Prostate gland (tissue), 2 donors: ENCODE data around the gene C19orf12. TPM values are rescaled to one million over a fixed set of nuclear protein-coding genes. Genes with fewer than 3 reads are reported as not detected.

ENCODE experiments used
- DNase-seq: peaks from one replicate; pipeline ENCODE4 v3.0.0-alpha.2; 2019; ENCODE audit warnings: low spot score
- H3K27ac ChIP-seq, 2 donors: fragments of 200-600 bp; sonication (generic); 2 replicates each; pipeline ENCODE4 v1.5.1; 2017 to 2019
- H3K27me3 ChIP-seq: fragments of 200-600 bp; sonication (generic); replicated peaks from 2 replicates; pipeline ENCODE4 v1.5.1; 2019; ENCODE audit not compliant: insufficient read depth
- H3K36me3 ChIP-seq, 2 donors: fragments of 200-600 bp; sonication (generic); 1 replicate in 1 of 2; 2 replicates in 1 of 2; pipeline versions ENCODE4 v1.5.1 to v1.8.1; 2017 to 2019
- H3K4me1 ChIP-seq: fragments of 200-600 bp; sonication (generic); replicated peaks from 2 replicates; pipeline ENCODE4 v1.5.1; 2019
- H3K4me3 ChIP-seq, 2 donors: fragments of 200-600 bp; sonication (generic); 2 replicates each; pipeline ENCODE4 v1.5.1; 2017 to 2019
- H3K9me3 ChIP-seq: fragments of 200-600 bp; sonication (generic); 2 replicates; pipeline ENCODE4 v1.5.1; 2017
- CTCF ChIP-seq, 4 experiments: fragments of 200-600 bp in 2 of 4; fragments of 450-650 bp in 2 of 4; sonication (generic) in 2 of 4; IDR thresholded peaks; 1 replicate in 3 of 4; 2 replicates in 1 of 4; pipeline ENCODE4 v1.5.1; 2016 to 2019; ENCODE audit warnings: antibody characterized with exemption in 4 of 4, mild to moderate bottlenecking in 2 of 4, moderate library complexity in 2 of 4
- POLR2A ChIP-seq: fragments of 450-650 bp; IDR thresholded peaks from one replicate; pipeline ENCODE4 v1.6.1; 2016; ENCODE audit warnings: antibody characterized with exemption, mild to moderate bottlenecking
- POLR2AphosphoS5 ChIP-seq: sonication (generic); formaldehyde crosslinking; IDR thresholded peaks from one replicate; pipeline ENCODE4 v1.6.1; 2017; ENCODE audit warnings: antibody characterized with exemption
- WGBS: methylation state at CpG from one replicate; pipeline ENCODE4 v1.1.5; 2018; 5-methylcytosine and 5-hydroxymethylcytosine counted together
- intact Hi-C: fragments of 100-400 bp; cut with DNase I; formaldehyde crosslinking; loops from one replicate; pipeline ENCODE4 v1.14.2; 2022
- total RNA-seq, 2 donors: library from RNA; depleted of rRNA; stranded (reverse); fragments of >200 nt; gene quantifications; one replicate each; pipeline ENCODE4 v1.1.0, GENCODE V29; 2016

The C19orf12 gene
- total RNA-seq, 2 donors from 2014 or later: 27.9 to 42.4 TPM

- H3K36me3 ChIP-seq: no peaks in the 10 kb centered on the region
- H3K27ac ChIP-seq: peak overlapping the region in 1 of 2 donors; percentile 13
- WGBS: 58% methylated on average over 18 of the region's 19 CpGs
- H3K4me1 ChIP-seq: no peaks in the 10 kb centered on the region
- peak; percentile 57 to 84 (median 76) for TF ChIP-seq CTCF (IDR thresholded peaks at IDR 0.05)
- TF ChIP-seq POLR2A: no peak
- peak; percentile 21 for TF ChIP-seq POLR2AphosphoS5
- intact Hi-C loops: loop anchor here (2.0 kb wide), 2 partner anchors 20 to 84 kb away; partner anchors contain the start of gene C19orf12
- no peak overlapping the region for H3K4me3 ChIP-seq
- H3K27me3 ChIP-seq: no peaks in the 10 kb centered on the region
- no peaks in the 10 kb centered on the region for H3K9me3 ChIP-seq
- peak; percentile 70 for DNase-seq
Measured at GRCh38 chr19:29694669-29695627, 20.1 kb downstream of the C19orf12 start.

- no peak for DNase-seq
- intact Hi-C loops: loop anchor here (2.0 kb wide), 2 partner anchors 21 to 83 kb away; partner anchors contain the start of gene C19orf12
- Histone ChIP-seq H3K4me1 (no peaks in the 10 kb centered on the region), H3K36me3 (no peaks in the 10 kb centered on the region), H3K9me3 (no peaks in the 10 kb centered on the region), H3K27me3 (no peaks in the 10 kb centered on the region), H3K4me3 (no peak overlapping the region), H3K27ac (peak overlapping the region in 1 of 2 donors; percentile 13)
- 72% methylated on average over 5 of the region's 5 CpGs for WGBS
- TF ChIP-seq CTCF (IDR thresholded peaks at IDR 0.05): no peak
- no peak for TF ChIP-seq POLR2AphosphoS5
- TF ChIP-seq POLR2A: no peak
Measured at GRCh38 chr19:29694161-29694560, 20.9 kb downstream of the C19orf12 start.

- Histone ChIP-seq H3K36me3 (no peaks in the 10 kb centered on the region), H3K4me1 (no peaks in the 10 kb centered on the region), H3K27me3 (no peaks in the 10 kb centered on the region), H3K4me3 (no peak overlapping the region), H3K9me3 (no peaks in the 10 kb centered on the region), H3K27ac (no peak overlapping the region)
- TF ChIP-seq CTCF (IDR thresholded peaks at IDR 0.05) (peak in 3 of 4 experiments; percentile 24 to 46 (median 37)), POLR2AphosphoS5 (peak; percentile 37), POLR2A (no peak)
- no peak for DNase-seq
- intact Hi-C loops: no loop called here
- WGBS: 64% methylated on average over 2 of the region's 2 CpGs
Measured at GRCh38 chr19:29690842-29691241, 24.2 kb downstream of the C19orf12 start.

GRCh38 chr19:29687897-29688728 is 26.9 kb downstream of the C19orf12 start:
- WGBS: 81% methylated on average over 18 of the region's 18 CpGs
- Histone ChIP-seq H3K4me1 (peaks cover 7% of the 10 kb centered on the region), H3K27me3 (no peaks in the 10 kb centered on the region), H3K27ac (no peak overlapping the region), H3K9me3 (no peaks in the 10 kb centered on the region), H3K4me3 (no peak overlapping the region), H3K36me3 (no peaks in the 10 kb centered on the region)
- no peak for DNase-seq
- TF ChIP-seq CTCF (IDR thresholded peaks at IDR 0.05) (no peak), POLR2A (no peak), POLR2AphosphoS5 (no peak)
- intact Hi-C loops: no loop called here
